ENCODE data around the gene AGAP5. TPM values are rescaled to one million over a fixed set of nuclear protein-coding genes. Genes with fewer than 3 reads are reported as not detected.
A peak's percentile ranks its signal among the peaks of the same experiment; 100 is the strongest.
"Not testable (repeated sequence)": the region's sequence is repeated elsewhere in the genome, so short reads cannot be mapped to it uniquely, and the experiment has no call there.

The AGAP5 gene
- polyA plus RNA-seq (2012; ENCODE audit: missing spikeins): 5.2 TPM

DNA sequence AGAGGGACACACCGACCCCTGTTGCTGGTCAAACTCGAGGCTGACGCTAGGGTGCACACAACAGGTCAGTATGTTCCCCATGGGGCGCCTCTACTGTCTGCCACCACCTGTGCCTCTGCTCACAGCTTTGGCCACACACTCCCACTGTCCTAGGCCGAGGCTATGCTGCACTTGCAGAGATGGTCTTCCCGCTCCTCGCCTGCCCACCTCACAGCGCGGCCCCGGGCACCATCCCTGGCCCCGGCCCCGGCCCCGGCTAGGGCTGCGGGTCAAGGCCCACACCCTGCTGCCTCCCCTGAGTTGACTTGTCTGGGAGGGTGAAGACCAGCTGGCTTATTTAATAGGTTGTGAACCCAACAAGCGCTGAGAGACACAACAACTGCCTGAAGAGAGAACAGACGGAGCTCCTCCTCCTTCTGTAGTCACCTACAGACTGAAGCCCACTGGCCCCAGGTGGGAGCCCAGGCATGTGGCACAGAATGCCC lies at the start of gene AGAP5:
AGAP5 (minus strand) TSS at position 435 of the 485 bp plus-strand sequence; CDS start at position 81, 354 bp downstream.
- FAIRE-seq; DNase-seq (ENCODE audit: insufficient read length): not testable (repeated sequence)

DNA sequence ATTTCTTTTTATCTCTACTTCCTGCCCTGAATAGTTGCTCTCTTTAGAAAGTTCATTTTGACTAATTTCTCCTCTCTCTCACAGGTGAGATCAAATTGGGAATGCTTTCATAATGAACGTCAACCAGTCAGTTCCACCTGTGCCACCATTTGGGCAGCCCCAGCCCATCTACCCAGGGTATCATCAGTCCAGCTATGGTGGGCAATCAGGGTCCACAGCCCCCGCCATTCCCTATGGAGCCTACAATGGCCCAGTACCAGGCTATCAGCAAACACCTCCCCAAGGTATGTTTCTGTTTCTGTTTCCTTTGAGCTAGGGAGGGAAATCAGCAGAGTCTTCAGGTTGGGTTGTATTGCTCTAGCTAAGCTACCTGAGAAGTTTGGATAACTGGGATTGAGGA lies 48.8 kb upstream of the AGAP5 start:
- FAIRE-seq (no peak), DNase-seq (ENCODE audit: insufficient read length) (no peak)
- TF ChIP-seq POLR2A (IDR thresholded peaks at IDR 0.05; ENCODE audit: low read depth, low read length) (no peak), TAF1 (IDR thresholded peaks at IDR 0.05; ENCODE audit: borderline replicate concordance, low read depth, low read length) (no peak), POLR2AphosphoS5 (IDR thresholded peaks at IDR 0.05; ENCODE audit: low read depth, low read length) (no peak)

DNA sequence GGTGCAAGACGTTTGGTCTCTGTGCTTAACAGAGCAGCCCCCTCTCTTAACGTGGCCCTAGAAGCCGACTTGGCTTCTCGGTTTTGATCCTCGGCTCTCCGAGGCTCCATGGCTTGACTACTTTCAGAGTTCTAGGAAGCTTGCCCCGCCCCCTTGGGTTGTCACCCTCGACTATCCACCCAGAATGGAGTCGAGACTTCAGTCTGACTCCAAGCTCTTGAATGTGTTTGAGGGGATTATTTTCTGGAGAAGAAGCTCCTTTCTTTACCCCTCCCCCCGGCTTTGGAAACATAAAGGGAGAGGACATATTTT lies 46.7 kb upstream of the AGAP5 start:
- TF ChIP-seq POLR2A (IDR thresholded peaks at IDR 0.05; ENCODE audit: low read depth, low read length) (no peak), TAF1 (IDR thresholded peaks at IDR 0.05; ENCODE audit: borderline replicate concordance, low read depth, low read length) (no peak), POLR2AphosphoS5 (IDR thresholded peaks at IDR 0.05; ENCODE audit: low read depth, low read length) (no peak)
- peak; percentile 41 for DNase-seq (ENCODE audit: insufficient read length)
- FAIRE-seq: no peak

DNA sequence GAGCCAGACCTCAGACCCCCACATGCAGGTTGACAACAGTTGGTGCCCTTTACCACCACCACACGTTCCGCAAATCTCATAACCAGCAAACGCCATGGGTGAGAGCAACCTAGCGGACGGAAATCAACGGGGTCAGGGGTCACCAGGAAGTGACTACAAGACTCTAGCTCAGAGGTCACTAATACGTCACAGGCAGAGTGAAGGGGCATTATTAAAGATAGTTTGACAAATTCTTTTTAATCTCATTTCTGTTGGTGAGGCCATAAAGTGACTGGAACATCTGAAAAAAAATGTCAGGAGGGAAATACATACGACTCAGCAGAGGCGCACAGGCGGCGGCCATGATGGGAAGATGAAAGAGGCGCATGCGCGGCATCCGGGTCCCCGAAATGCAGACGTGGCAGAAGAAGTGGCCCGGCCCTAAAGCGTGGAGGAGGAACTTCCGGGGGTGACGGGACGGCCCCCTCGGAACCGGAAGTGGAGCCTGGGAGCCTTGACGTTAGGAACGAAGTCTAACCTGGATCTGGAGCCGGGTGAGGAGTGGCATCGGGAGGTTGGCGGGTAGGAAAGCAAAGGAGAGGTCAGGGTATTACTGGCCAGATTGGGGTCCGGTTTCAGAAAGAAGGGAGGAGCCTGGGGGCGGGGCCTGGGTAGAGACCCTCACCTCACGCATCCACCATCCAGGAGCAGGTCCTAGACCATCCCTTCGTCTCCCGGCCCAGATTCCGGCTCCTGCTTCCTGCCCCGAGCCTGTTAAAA lies 46.2 kb upstream of the AGAP5 start, which contains the start of gene SEC24C:
SEC24C (plus strand) TSS at position 468 of the 759 bp plus-strand sequence. CDS start 2,461 bp downstream, outside the sequence.
- FAIRE-seq: peak; percentile 91
- TF ChIP-seq TAF1 (IDR thresholded peaks at IDR 0.05; ENCODE audit: borderline replicate concordance, low read depth, low read length) (peak; percentile 94; the same call in 1 of the 2 replicates), POLR2A (IDR thresholded peaks at IDR 0.05; ENCODE audit: low read depth, low read length) (peak; percentile 91), POLR2AphosphoS5 (IDR thresholded peaks at IDR 0.05; ENCODE audit: low read depth, low read length) (peak; percentile 81)
- DNase-seq (ENCODE audit: insufficient read length): peak; percentile 84

DNA sequence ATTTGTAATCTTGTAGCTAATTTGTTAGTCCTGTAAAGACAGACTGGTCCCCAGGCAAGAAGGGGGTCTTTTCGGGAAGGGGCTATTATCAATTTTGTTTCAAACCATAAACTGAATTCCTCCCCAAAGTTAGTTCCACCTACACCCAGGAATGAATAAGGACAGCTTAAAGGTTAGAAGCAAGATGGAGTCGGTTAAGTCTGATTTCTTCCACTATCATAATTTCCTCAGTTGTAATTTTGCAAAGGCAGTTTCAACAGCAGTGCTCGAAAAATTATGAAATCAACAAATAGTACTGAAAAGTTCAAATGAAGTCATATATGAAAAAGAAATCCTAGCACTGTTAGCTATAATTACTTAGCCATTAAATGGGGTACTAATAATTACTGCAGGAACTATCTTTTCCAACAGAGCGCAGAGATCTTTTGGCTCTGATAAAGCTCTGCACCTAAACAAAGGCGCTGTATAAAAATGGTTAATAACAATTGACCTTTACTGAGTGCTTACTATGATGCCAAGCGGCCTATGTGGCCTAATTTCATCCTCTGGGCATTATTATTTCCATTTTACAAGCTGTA lies 45.5 kb upstream of the AGAP5 start:
- TF ChIP-seq POLR2AphosphoS5 (IDR thresholded peaks at IDR 0.05; ENCODE audit: low read depth, low read length) (no peak), POLR2A (IDR thresholded peaks at IDR 0.05; ENCODE audit: low read depth, low read length) (no peak), TAF1 (IDR thresholded peaks at IDR 0.05; ENCODE audit: borderline replicate concordance, low read depth, low read length) (no peak)
- FAIRE-seq (no peak), DNase-seq (ENCODE audit: insufficient read length) (no peak)

DNA sequence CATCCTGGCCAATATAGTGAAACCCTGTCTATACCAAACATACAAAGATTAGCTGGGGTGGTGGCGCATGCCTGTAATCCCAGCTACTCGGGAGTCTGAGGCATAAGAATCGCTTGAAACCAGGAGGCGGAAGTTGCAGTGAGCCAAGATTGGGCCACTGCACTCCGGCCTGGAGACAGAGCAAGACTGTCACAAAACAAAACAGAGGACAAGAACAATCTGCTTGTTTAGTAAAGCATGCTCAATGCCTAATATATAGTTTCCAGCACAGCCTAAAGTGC lies 44.5 kb upstream of the AGAP5 start:
- no peak for TF ChIP-seq POLR2AphosphoS5 (IDR thresholded peaks at IDR 0.05; ENCODE audit: low read depth, low read length)
- TF ChIP-seq POLR2A (IDR thresholded peaks at IDR 0.05; ENCODE audit: low read depth, low read length): 0 out of 2 replicates have a peak, but pooled peaks have one; percentile 31
- FAIRE-seq: no peak
- no peak for DNase-seq (ENCODE audit: insufficient read length)

GRCh38 chr10:73740501-73741254 lies 42.8 kb upstream of the AGAP5 start:
- not testable (repeated sequence) for FAIRE-seq; DNase-seq (ENCODE audit: insufficient read length)

DNA sequence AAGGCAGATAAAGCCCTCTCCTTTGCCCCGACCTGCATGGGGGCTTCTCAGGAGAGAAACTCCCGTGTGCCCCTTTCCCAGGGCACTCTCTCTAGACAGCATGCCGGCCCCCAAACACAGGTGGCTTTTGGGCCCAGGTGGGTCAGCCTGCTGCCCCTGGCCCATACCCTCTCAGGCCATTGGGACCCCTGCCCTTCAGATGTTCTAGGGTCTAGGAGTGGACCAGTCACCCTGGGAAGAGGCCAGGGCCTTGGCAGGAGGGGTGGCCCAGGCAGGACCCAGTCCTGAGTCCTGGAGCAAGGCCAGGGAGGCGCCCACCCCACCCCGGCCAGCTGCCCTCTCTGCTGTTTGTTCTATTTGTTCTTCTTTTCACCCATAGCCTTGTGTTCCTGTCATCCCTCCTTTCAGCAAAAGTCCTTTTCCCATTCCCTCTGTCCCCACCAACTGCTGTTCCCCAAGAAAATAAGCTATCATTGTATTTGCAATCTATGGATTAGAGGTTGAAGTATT lies 36.9 kb upstream of the AGAP5 start:
- FAIRE-seq (no peak), DNase-seq (ENCODE audit: insufficient read length) (no peak)
- no peak for TF ChIP-seq POLR2A (IDR thresholded peaks at IDR 0.05; ENCODE audit: low read depth, low read length)
- no peak for TF ChIP-seq POLR2AphosphoS5 (IDR thresholded peaks at IDR 0.05; ENCODE audit: low read depth, low read length)
- no peak for TF ChIP-seq TAF1 (IDR thresholded peaks at IDR 0.05; ENCODE audit: borderline replicate concordance, low read depth, low read length)

DNA sequence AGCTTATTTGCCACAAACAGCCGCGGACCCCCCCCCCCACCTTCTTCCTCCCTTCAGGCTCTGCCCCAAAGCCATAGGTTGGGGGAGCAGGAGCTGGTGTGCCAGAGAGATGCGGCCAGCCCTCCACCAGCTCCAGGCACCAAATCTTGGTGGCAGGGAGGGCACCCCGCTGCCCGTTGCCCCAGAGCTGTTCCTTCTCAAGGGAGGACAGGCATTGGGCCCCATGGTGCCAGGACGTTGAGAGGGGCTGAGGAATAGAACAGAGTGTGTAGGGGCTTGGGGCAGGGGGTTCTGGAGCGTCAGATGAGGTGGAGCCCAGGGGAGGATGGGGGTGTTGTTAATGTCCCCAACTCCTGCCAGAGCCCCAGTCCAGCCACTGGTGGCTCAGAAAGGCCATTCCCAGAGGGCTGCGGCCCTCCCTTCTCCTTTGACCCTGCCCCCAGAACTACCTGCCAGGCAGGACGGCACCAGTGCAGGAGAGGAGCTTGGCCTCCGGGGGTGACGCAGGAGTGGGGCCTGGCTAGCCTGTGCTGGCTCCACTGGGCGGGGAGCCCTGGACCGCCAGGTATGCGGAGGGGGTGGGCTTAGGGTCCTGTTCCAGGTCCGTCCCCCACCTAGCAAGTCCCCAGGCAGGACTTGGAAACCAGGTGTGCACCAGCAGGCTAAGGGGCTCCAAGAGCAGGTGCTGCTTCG lies 36.3 kb upstream of the AGAP5 start:
- TF ChIP-seq POLR2AphosphoS5 (IDR thresholded peaks at IDR 0.05; ENCODE audit: low read depth, low read length) (no peak), POLR2A (IDR thresholded peaks at IDR 0.05; ENCODE audit: low read depth, low read length) (no peak), TAF1 (IDR thresholded peaks at IDR 0.05; ENCODE audit: borderline replicate concordance, low read depth, low read length) (no peak)
- FAIRE-seq (no peak), DNase-seq (ENCODE audit: insufficient read length) (no peak)

DNA sequence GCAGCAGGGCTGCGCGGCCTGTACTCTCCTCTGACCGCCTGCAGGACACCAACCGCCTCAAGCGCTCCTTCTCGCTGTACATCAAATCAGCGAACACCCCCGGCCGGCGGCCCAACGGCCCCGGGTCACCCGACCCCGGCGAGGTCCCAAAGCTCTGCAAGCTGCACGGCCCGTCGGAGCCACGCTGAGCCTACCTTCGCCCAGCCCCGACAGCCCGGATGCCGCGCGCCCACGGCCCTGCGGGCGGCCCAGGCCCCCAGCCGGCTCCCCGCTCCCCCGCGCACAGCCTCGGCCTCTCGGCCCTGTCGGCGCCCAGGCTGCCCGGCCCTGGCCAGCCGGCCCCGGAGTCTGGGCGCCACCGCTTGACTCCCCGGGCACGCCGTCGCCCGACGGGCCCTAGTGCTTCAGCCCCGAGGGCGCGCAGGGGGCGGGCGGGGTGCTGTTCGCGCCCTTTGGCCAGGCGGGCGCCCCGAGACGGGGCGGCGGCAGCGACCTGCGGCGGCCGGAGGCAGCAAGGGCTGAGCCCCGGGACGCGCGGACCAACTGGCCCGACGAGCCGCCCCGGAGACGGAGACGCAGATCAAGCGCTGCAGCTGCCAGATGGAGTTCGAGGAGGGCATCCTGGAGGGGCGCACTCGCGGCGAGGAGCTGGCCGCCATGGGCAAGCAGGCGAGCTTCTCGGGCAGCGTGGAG lies 35.2 kb upstream of the AGAP5 start:
- FAIRE-seq: no peak
- TF ChIP-seq POLR2A (IDR thresholded peaks at IDR 0.05; ENCODE audit: low read depth, low read length) (no peak), TAF1 (IDR thresholded peaks at IDR 0.05; ENCODE audit: borderline replicate concordance, low read depth, low read length) (no peak), POLR2AphosphoS5 (IDR thresholded peaks at IDR 0.05; ENCODE audit: low read depth, low read length) (no peak)
- no peak for DNase-seq (ENCODE audit: insufficient read length)

- FAIRE-seq (no peak), DNase-seq (ENCODE audit: insufficient read length) (no peak)
- TF ChIP-seq POLR2A (IDR thresholded peaks at IDR 0.05; ENCODE audit: low read depth, low read length): no peak
- no peak for TF ChIP-seq POLR2AphosphoS5 (IDR thresholded peaks at IDR 0.05; ENCODE audit: low read depth, low read length)
- TF ChIP-seq TAF1 (IDR thresholded peaks at IDR 0.05; ENCODE audit: borderline replicate concordance, low read depth, low read length): no peak
These were observed 34.5 kb upstream of the AGAP5 start for GRCh38 chr10:73732426-73732825.

Data from GM12892 (cell line).